Prostate gland (tissue), 2 donors: ENCODE measurements around the gene ETNK1.

Source experiments
- CTCF ChIP-seq, 4 experiments: fragments of 200-600 bp in 2 of 4; fragments of 450-650 bp in 2 of 4; sonication (generic) in 2 of 4; IDR thresholded peaks; 1 replicate in 3 of 4; 2 replicates in 1 of 4; pipeline ENCODE4 v1.5.1; 2016 to 2019; ENCODE audit warnings: antibody characterized with exemption in 4 of 4, mild to moderate bottlenecking in 2 of 4, moderate library complexity in 2 of 4
- POLR2A ChIP-seq: fragments of 450-650 bp; IDR thresholded peaks from one replicate; pipeline ENCODE4 v1.6.1; 2016; ENCODE audit warnings: antibody characterized with exemption, mild to moderate bottlenecking

- TF ChIP-seq CTCF (IDR thresholded peaks at IDR 0.05) (no peak), POLR2A (no peak)
These were observed 26.7 kb upstream of the ETNK1 start for GRCh38 chr12:22598141-22598762.
